ENCODE measurements around the gene CCNY. TPM values are rescaled to one million over a fixed set of nuclear protein-coding genes. Genes with fewer than 3 reads are reported as not detected.
A peak's percentile ranks its signal among the peaks of the same experiment; 100 is the strongest.

CCNY gene
- total RNA-seq, 2 experiments from 2014 or later, result 47.0 to 51.5 TPM

DNA sequence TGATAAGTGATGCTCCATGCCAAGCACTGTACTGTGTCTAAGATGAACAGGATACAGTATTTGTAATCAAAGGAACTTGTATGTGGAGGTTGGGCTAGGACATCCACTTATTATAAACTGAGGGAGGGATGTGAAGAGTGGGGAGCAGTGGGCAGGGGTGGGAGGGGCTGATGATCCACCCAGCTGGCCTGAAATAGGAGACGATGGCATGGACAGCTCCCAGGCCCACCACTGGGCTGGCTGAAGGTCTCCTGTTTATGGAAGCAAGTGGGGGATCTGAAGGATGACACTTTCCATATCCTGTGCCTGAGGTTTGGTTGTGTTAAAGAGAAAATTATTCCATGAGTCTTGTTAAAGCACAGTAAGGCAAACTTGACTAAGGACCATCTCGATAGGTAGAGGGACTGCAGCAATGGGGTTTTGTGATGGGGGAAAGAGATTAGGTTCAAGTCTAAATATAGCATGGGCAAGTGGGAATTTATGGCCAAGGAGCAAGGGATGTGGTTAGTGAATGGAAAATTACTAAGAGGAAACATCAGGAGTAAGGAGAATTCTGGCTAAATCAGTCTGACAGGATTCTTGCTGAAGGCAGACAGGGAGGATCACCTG is 124.6 kb downstream of the CCNY start:
- no peak for DNase-seq
- H3K27ac Mint-ChIP-seq, result no peak overlapping the region
- H3K9me3 Mint-ChIP-seq (ENCODE audit: low read depth), result no peaks in the 10 kb centered on the region
- no peak overlapping the region for H3K4me3 Mint-ChIP-seq
- peaks cover 39% of the 10 kb centered on the region for H3K4me1 Mint-ChIP-seq
- ATAC-seq, result no peak
- H3K27me3 Mint-ChIP-seq, result no peaks in the 10 kb centered on the region
- CTCF ChIA-PET, result interaction anchor here (0.7 kb wide), 1 partner anchor 29 kb away, joined by 3 read pairs; no protein-coding TSS in a partner anchor
- H3K36me3 Mint-ChIP-seq, result no peaks in the 10 kb centered on the region

GRCh38 chr10:35462491-35462934 is 126.2 kb downstream of the CCNY start:
- no peaks in the 10 kb centered on the region for H3K9me3 Mint-ChIP-seq (ENCODE audit: low read depth)
- H3K27ac Mint-ChIP-seq, result peak overlapping the region; percentile 58
- H3K27me3 Mint-ChIP-seq, result no peaks in the 10 kb centered on the region
- CTCF ChIA-PET, result no interaction called here
- H3K4me1 Mint-ChIP-seq, result peaks cover 35% of the 10 kb centered on the region
- no peak overlapping the region for H3K4me3 Mint-ChIP-seq
- ATAC-seq (no peak), DNase-seq (no peak)
- H3K36me3 Mint-ChIP-seq, result no peaks in the 10 kb centered on the region

DNA sequence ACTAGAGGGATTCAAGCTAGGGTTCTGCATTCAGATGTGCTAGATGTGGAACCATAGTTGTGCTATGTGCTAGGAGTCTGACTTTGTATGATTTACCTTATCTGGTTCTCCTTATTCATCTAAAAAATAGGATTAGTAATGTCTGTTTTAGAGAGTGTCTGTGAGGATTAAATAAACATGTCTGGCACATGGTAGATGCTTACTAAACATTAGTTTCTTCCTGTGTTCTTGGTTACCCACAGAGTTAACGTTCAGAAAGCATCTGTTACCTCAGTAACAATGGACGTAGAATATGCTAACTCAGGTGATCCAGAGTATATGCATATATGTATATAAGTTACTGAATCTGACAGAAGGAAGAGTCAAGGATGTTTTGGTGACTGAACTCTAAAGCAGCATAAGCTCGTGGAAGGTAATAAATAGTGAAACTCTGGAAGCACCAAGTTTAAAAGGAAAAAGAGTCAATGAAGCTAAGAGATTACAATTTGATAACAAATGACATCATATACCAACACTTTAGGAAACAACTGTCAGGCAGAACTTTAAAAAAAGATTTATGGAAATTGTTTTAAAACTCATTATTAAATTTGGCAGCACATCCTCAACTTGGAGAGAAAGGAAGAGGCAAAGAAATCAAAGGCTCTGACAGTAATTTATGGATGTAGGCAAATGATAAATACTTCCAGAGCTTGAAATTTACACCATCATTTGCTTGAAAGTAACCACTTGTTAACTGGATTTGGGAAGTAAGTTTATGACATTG is 127.0 kb downstream of the CCNY start:
- H3K27ac Mint-ChIP-seq, result peak overlapping the region; percentile 58
- ATAC-seq (no peak), DNase-seq (no peak)
- H3K36me3 Mint-ChIP-seq, result no peaks in the 10 kb centered on the region
- CTCF ChIA-PET, result interaction anchor here (1.3 kb wide), 1 partner anchor 100 kb away, joined by 4 read pairs; no protein-coding TSS in a partner anchor
- H3K4me1 Mint-ChIP-seq, result peaks cover 34% of the 10 kb centered on the region
- H3K27me3 Mint-ChIP-seq, result no peaks in the 10 kb centered on the region
- H3K4me3 Mint-ChIP-seq, result no peak overlapping the region
- no peaks in the 10 kb centered on the region for H3K9me3 Mint-ChIP-seq (ENCODE audit: low read depth)

GRCh38 chr10:35463878-35464277 is 127.6 kb downstream of the CCNY start:
- ATAC-seq, result no peak
- DNase-seq, result no peak
- Mint-ChIP-seq H3K36me3 (no peaks in the 10 kb centered on the region), H3K27me3 (no peaks in the 10 kb centered on the region), H3K9me3 (ENCODE audit: low read depth) (no peaks in the 10 kb centered on the region), H3K4me1 (peaks cover 28% of the 10 kb centered on the region), H3K27ac (no peak overlapping the region), H3K4me3 (no peak overlapping the region)
- CTCF ChIA-PET, result interaction anchor here (1.3 kb wide), 1 partner anchor 99 kb away, joined by 4 read pairs; no protein-coding TSS in a partner anchor

DNA sequence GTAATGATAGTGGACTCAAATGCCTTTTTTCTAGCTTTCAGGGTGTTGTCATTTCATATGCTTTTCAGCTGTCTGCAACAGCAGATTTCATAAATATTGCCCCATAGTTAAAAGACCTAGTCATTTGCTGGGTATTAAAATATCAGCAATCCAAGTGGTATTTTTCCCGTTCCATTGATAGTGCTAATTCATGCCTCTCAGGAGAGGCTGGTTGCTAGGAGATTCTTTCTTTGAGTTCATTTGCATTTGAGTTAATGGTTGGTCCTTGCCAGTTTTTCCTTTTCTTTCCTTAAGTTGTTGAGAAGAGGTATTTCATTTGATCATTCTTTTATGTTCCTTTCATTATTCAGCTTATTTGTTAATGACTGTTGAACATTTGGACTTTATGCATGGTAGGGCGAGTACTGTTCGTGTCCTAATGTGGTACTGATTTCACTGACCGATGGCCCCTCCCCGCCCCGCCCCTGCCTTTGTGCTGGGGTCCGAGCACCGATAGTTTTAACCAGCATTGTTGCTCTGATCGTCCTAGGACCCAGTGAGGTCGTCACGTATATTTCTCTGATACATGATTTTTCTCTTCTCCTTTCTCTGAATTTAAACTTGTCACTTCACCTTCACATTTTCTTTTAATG is 128.6 kb downstream of the CCNY start:
- H3K4me1 Mint-ChIP-seq, result peaks cover 18% of the 10 kb centered on the region
- DNase-seq (no peak), ATAC-seq (no peak)
- H3K4me3 Mint-ChIP-seq, result no peak overlapping the region
- H3K27ac Mint-ChIP-seq, result no peak overlapping the region
- H3K9me3 Mint-ChIP-seq (ENCODE audit: low read depth), result no peaks in the 10 kb centered on the region
- no peaks in the 10 kb centered on the region for H3K36me3 Mint-ChIP-seq
- CTCF ChIA-PET, result no interaction called here
- no peaks in the 10 kb centered on the region for H3K27me3 Mint-ChIP-seq

DNA sequence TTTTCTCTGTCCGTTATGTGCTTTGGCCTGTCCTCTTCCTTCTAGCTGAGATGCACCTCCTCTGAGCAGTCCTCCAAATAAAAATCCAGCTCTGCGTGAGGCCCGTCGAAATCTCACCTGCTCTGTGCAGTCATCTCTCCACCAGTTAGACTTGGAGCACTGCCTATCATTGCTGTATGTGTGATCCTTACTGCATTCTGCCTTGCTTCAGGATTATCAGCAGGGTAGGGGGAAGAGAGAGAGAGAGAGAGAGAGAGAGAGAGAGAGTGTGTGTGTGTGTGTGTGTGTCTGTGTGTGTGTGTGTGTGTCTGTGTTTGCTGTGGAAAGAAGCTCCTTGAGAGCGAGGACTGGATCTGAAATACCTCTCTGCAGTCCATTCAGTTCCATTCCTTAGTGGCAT is 129.4 kb downstream of the CCNY start:
- CTCF ChIA-PET, result no interaction called here
- H3K4me3 Mint-ChIP-seq, result no peak overlapping the region
- no peaks in the 10 kb centered on the region for H3K36me3 Mint-ChIP-seq
- ATAC-seq, result no peak
- H3K27ac Mint-ChIP-seq, result no peak overlapping the region
- H3K27me3 Mint-ChIP-seq, result no peaks in the 10 kb centered on the region
- peaks cover 16% of the 10 kb centered on the region for H3K4me1 Mint-ChIP-seq
- no peak for DNase-seq
- no peaks in the 10 kb centered on the region for H3K9me3 Mint-ChIP-seq (ENCODE audit: low read depth)

GRCh38 chr10:35466170-35466569 is 129.9 kb downstream of the CCNY start:
- no peaks in the 10 kb centered on the region for H3K27me3 Mint-ChIP-seq
- ATAC-seq (no peak), DNase-seq (no peak)
- no peaks in the 10 kb centered on the region for H3K36me3 Mint-ChIP-seq
- no peak overlapping the region for H3K27ac Mint-ChIP-seq
- CTCF ChIA-PET, result no interaction called here
- no peak overlapping the region for H3K4me3 Mint-ChIP-seq
- H3K9me3 Mint-ChIP-seq (ENCODE audit: low read depth), result no peaks in the 10 kb centered on the region
- H3K4me1 Mint-ChIP-seq, result peaks cover 11% of the 10 kb centered on the region

DNA sequence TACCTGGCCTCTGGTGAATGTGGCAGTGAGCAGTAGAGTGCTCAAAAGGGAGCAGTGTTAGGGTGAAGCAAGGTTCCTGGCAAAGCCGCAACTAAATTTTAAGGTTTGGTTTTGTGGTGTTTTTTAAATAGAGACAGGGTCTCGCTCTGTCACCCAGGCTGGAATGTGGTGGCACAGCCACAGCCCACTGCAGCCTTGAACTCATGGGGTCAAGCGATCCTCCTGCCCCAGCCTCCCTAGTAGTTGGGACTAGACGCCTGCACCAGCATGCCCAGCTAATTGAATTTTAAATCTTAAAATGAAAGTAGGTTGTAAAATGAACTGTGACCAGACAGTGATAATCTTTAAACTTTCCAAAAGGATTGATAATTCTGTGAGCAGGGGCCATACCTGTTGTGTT is 130.4 kb downstream of the CCNY start:
- H3K9me3 Mint-ChIP-seq (ENCODE audit: low read depth), result no peaks in the 10 kb centered on the region
- H3K36me3 Mint-ChIP-seq, result no peaks in the 10 kb centered on the region
- peaks cover 8% of the 10 kb centered on the region for H3K4me1 Mint-ChIP-seq
- no peaks in the 10 kb centered on the region for H3K27me3 Mint-ChIP-seq
- DNase-seq (no peak), ATAC-seq (no peak)
- no peak overlapping the region for H3K27ac Mint-ChIP-seq
- H3K4me3 Mint-ChIP-seq, result no peak overlapping the region
- CTCF ChIA-PET, result no interaction called here

GRCh38 chr10:35467186-35467585 is 130.9 kb downstream of the CCNY start:
- H3K9me3 Mint-ChIP-seq (ENCODE audit: low read depth), result no peaks in the 10 kb centered on the region
- no peaks in the 10 kb centered on the region for H3K36me3 Mint-ChIP-seq
- DNase-seq (no peak), ATAC-seq (no peak)
- no peak overlapping the region for H3K4me3 Mint-ChIP-seq
- peaks cover 6% of the 10 kb centered on the region for H3K4me1 Mint-ChIP-seq
- H3K27ac Mint-ChIP-seq, result no peak overlapping the region
- CTCF ChIA-PET, result no interaction called here
- H3K27me3 Mint-ChIP-seq, result no peaks in the 10 kb centered on the region

- Mint-ChIP-seq H3K4me1 (peaks cover 6% of the 10 kb centered on the region), H3K9me3 (ENCODE audit: low read depth) (no peaks in the 10 kb centered on the region), H3K27me3 (no peaks in the 10 kb centered on the region), H3K36me3 (peaks cover 5% of the 10 kb centered on the region), H3K27ac (no peak overlapping the region), H3K4me3 (no peak overlapping the region)
- DNase-seq, result no peak
- CTCF ChIA-PET, result no interaction called here
- no peak for ATAC-seq
Measured at GRCh38 chr10:35470248-35470924, 134.1 kb downstream of the CCNY start.

DNA sequence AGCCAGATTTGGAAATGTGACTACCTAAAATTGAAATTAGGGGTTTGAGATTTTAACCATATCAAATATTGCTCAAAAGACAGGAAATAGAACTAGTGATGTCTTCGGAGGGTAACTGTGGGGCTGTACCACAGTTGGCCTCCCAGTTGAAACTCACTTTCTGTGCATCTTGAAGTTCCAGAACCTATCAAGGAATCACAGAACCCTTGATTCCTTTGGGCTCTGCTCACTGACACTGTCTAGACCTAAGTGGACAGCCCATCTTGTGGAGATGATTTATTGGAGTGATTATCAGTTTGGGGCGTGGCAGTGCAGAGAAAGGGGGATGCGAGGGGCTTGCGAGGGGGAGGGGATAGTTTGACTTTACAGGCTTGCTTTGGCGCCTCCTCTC is 134.6 kb downstream of the CCNY start:
- ATAC-seq (no peak), DNase-seq (no peak)
- no peak overlapping the region for H3K27ac Mint-ChIP-seq
- CTCF ChIA-PET, result no interaction called here
- H3K9me3 Mint-ChIP-seq (ENCODE audit: low read depth), result no peaks in the 10 kb centered on the region
- H3K4me3 Mint-ChIP-seq, result no peak overlapping the region
- peaks cover 5% of the 10 kb centered on the region for H3K36me3 Mint-ChIP-seq
- H3K27me3 Mint-ChIP-seq, result no peaks in the 10 kb centered on the region
- H3K4me1 Mint-ChIP-seq, result peaks cover 6% of the 10 kb centered on the region

DNA sequence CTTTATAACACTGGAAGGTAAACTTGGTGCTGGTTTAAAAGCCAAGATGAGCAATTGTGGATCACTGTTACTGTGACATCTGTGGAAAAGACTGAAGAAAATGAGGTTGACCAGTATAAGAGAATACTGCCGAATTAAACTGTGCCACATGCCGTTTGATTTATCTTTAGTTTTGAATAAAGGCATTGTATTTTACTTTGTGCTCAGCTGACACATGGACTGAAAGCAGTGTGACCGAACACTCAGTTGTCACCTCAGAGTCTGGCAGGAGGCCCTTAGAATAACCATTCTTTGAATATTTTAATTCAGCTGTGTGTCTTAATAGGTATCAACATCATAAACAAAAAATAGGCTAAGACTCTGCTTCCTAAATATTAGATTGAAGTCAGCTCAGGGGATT is 135.1 kb downstream of the CCNY start:
- Mint-ChIP-seq H3K4me3 (no peak overlapping the region), H3K4me1 (peaks cover 6% of the 10 kb centered on the region), H3K9me3 (ENCODE audit: low read depth) (peaks cover 4% of the 10 kb centered on the region), H3K36me3 (peaks cover 5% of the 10 kb centered on the region), H3K27ac (no peak overlapping the region), H3K27me3 (no peaks in the 10 kb centered on the region)
- CTCF ChIA-PET, result no interaction called here
- DNase-seq (no peak), ATAC-seq (no peak)

DNA sequence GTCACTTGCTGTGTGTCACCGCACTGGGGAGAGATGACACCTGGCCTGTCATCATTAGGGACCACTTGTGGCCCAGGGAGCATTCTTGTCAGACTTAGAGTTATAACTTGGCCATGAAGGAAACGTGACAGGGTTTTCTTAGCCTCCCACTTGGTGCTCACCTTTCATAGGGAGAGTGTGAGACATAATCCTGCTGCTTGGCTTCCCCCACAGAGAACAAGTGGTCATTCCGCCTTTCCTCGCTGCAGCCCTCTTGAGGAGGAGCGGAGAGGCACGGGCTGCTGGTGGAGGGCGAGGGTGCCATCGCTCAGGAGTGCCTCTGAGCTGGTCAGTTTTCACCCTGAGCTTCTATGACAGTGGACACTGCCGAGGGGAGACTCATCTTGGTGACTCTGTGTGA is 143.8 kb downstream of the CCNY start:
- no peak for ATAC-seq
- Mint-ChIP-seq H3K27me3 (no peaks in the 10 kb centered on the region), H3K36me3 (peaks cover 8% of the 10 kb centered on the region), H3K4me3 (no peak overlapping the region), H3K27ac (no peak overlapping the region), H3K4me1 (no peaks in the 10 kb centered on the region), H3K9me3 (ENCODE audit: low read depth) (peaks cover 4% of the 10 kb centered on the region)
- no peak for DNase-seq
- CTCF ChIA-PET, result no interaction called here
